HCT116 (cell line): ENCODE measurements around the gene KIF13A.

Source experiments
- CTCF ChIP-seq, 3 experiments: fragments of 200-600 bp in 1 of 3; sonication (generic) in 1 of 3; IDR thresholded peaks in 2 of 3; conservative IDR thresholded peaks in 1 of 3; 2 replicates each; pipeline ENCODE4 v1.5.1; 2012 to 2017; ENCODE audit warnings: low read depth in 2 of 3, low read length in 2 of 3, antibody characterized with exemption in 1 of 3, borderline replicate concordance in 1 of 3, control low read depth in 1 of 3, mild to moderate bottlenecking in 1 of 3, mixed read lengths in 1 of 3, mixed run types in 1 of 3, moderate library complexity in 1 of 3; ENCODE audit not compliant: insufficient read depth in 1 of 3
- MAX ChIP-seq: IDR thresholded peaks from 2 replicates; pipeline ENCODE4 v1.6.1; 2012
- YY1 ChIP-seq: IDR thresholded peaks from 2 replicates; pipeline ENCODE4 v1.6.1; 2011; ENCODE audit warnings: low read length, low read depth, moderate library complexity, mild to moderate bottlenecking; ENCODE audit not compliant: insufficient replicate concordance; ENCODE audit errors: extremely low read depth
- ZNF274 ChIP-seq: fragments of 200-500 bp; sonication (Bioruptor generic); IDR thresholded peaks from 2 replicates; pipeline ENCODE4 v1.6.1; 2014; ENCODE audit warnings: mild to moderate bottlenecking, low read depth, low read length, inconsistent platforms

GRCh38 chr6:17908831-17909230 is 78.6 kb downstream of the KIF13A start:
- TF ChIP-seq CTCF (IDR thresholded peaks at IDR 0.05 in 2 of 3, conservative IDR thresholded peaks at IDR 0.05 in 1 of 3; ENCODE audit: borderline replicate concordance in 1 of 3, insufficient read depth in 1 of 3, low read depth in 2 of 3, low read length in 2 of 3) (no peak), ZNF274 (no peak), MAX (no peak), YY1 (no peak)
